Osteoblast (primary cell): Measurements from ENCODE around the gene RANGAP1. TPM values are rescaled to one million over a fixed set of nuclear protein-coding genes. Genes with fewer than 3 reads are reported as not detected.
A peak's percentile ranks its signal among the peaks of the same experiment; 100 is the strongest.

Source experiments
- DNase-seq: peaks from one replicate; pipeline ENCODE4 v3.0.0; 2011; ENCODE audit warnings: low spot score, mixed read lengths; ENCODE audit not compliant: insufficient read length; ENCODE audit errors: missing footprints
- H2AFZ ChIP-seq: 2 replicates; pipeline ENCODE4 v1.6.0; 2011; ENCODE audit warnings: mild to moderate bottlenecking, low read length
- H3K27ac ChIP-seq: 2 replicates; pipeline ENCODE4 v1.5.1; 2011; ENCODE audit warnings: mild to moderate bottlenecking, low read depth, low read length, moderate library complexity
- H3K27me3 ChIP-seq: 2 replicates; pipeline ENCODE4 v1.6.0; 2012; ENCODE audit warnings: mild to moderate bottlenecking, control low read depth, inconsistent platforms, low read length, moderate library complexity; ENCODE audit not compliant: insufficient read depth
- H3K36me3 ChIP-seq: 2 replicates; pipeline ENCODE4 v1.5.1; 2011; ENCODE audit warnings: mild to moderate bottlenecking, low read length, control low read depth, moderate library complexity; ENCODE audit not compliant: insufficient read depth
- H3K4me1 ChIP-seq: 2 replicates; pipeline ENCODE4 v1.5.1; 2011; ENCODE audit warnings: mild to moderate bottlenecking, low read length, control low read depth, moderate library complexity; ENCODE audit not compliant: insufficient read depth
- H3K4me2 ChIP-seq: 2 replicates; pipeline ENCODE4 v1.6.0; 2011; ENCODE audit warnings: mild to moderate bottlenecking, low read length; ENCODE audit not compliant: insufficient read depth
- H3K4me3 ChIP-seq: fragments of 200-600 bp; sonication (generic); 3 replicates; pipeline ENCODE4 v1.5.1; 2012; ENCODE audit warnings: mild to moderate bottlenecking, low read length, inconsistent platforms; ENCODE audit not compliant: insufficient read depth
- H3K79me2 ChIP-seq: 2 replicates; pipeline ENCODE4 v1.6.0; 2012; ENCODE audit warnings: mild to moderate bottlenecking, low read length, control low read depth, inconsistent platforms; ENCODE audit not compliant: insufficient read depth
- H3K9me3 ChIP-seq: 2 replicates; pipeline ENCODE4 v1.5.1; 2011; ENCODE audit warnings: low read depth, low read length, control low read depth
- H4K20me1 ChIP-seq: 2 replicates; pipeline ENCODE4 v1.6.0; 2012; ENCODE audit warnings: mild to moderate bottlenecking, low read length, control low read depth; ENCODE audit not compliant: insufficient read depth
- CTCF ChIP-seq: IDR thresholded peaks from 2 replicates; pipeline ENCODE4 v1.5.1; 2011; ENCODE audit warnings: mild to moderate bottlenecking, low read depth, low read length, moderate library complexity; ENCODE audit errors: extremely low read depth
- total RNA-seq: library from RNA; depleted of rRNA; stranded (reverse); fragments of >200 nt; gene quantifications from 2 replicates; pipeline ENCODE4 v1.2.3, GENCODE V29; 2012

RANGAP1 gene
- total RNA-seq, 1 donor = 31.8 TPM

GRCh38 chr22:41229215-41229614 lies 56.8 kb downstream of the RANGAP1 start:
- H3K9me3 ChIP-seq = no peaks in the 10 kb centered on the region
- no peak overlapping the region for H3K4me3 ChIP-seq
- H3K27ac ChIP-seq = no peak overlapping the region
- no peaks in the 10 kb centered on the region for H4K20me1 ChIP-seq
- peaks cover 29% of the 10 kb centered on the region for H3K36me3 ChIP-seq
- no peak overlapping the region for H3K4me2 ChIP-seq
- TF ChIP-seq CTCF = no peak
- DNase-seq = peak; percentile 31
- H2AFZ ChIP-seq = no peak overlapping the region
- no peaks in the 10 kb centered on the region for H3K79me2 ChIP-seq
- peaks cover 6% of the 10 kb centered on the region for H3K4me1 ChIP-seq
- no peaks in the 10 kb centered on the region for H3K27me3 ChIP-seq

- Histone ChIP-seq H3K4me1 (no peaks in the 10 kb centered on the region), H3K79me2 (no peaks in the 10 kb centered on the region), H3K9me3 (no peaks in the 10 kb centered on the region), H2AFZ (no peak overlapping the region), H4K20me1 (no peaks in the 10 kb centered on the region), H3K4me2 (no peak overlapping the region), H3K4me3 (no peak overlapping the region), H3K36me3 (peaks cover 36% of the 10 kb centered on the region), H3K27me3 (no peaks in the 10 kb centered on the region), H3K27ac (no peak overlapping the region)
- TF ChIP-seq CTCF = no peak
- DNase-seq = peak; percentile 67
These were observed 59.0 kb downstream of the RANGAP1 start for GRCh38 chr22:41226723-41227655.

- Histone ChIP-seq H3K27me3 (no peaks in the 10 kb centered on the region), H3K27ac (no peak overlapping the region), H3K4me3 (no peak overlapping the region), H4K20me1 (no peaks in the 10 kb centered on the region), H3K4me1 (no peaks in the 10 kb centered on the region), H3K36me3 (peaks cover 58% of the 10 kb centered on the region), H3K79me2 (no peaks in the 10 kb centered on the region), H3K4me2 (no peak overlapping the region), H2AFZ (no peak overlapping the region), H3K9me3 (no peaks in the 10 kb centered on the region)
- no peak for DNase-seq
- no peak for TF ChIP-seq CTCF
These were observed 62.5 kb downstream of the RANGAP1 start for GRCh38 chr22:41223535-41223934.

- Histone ChIP-seq H2AFZ (no peak overlapping the region), H3K79me2 (no peaks in the 10 kb centered on the region), H3K27ac (no peak overlapping the region), H3K27me3 (no peaks in the 10 kb centered on the region), H3K36me3 (peaks cover 57% of the 10 kb centered on the region), H3K9me3 (no peaks in the 10 kb centered on the region), H3K4me1 (peaks cover under 1% of the 10 kb centered on the region), H3K4me3 (no peak overlapping the region), H3K4me2 (no peak overlapping the region), H4K20me1 (no peaks in the 10 kb centered on the region)
- DNase-seq = peak; percentile 63
- no peak for TF ChIP-seq CTCF
These were observed 63.0 kb downstream of the RANGAP1 start for GRCh38 chr22:41222846-41223507.
